HG03575 (cell line): ENCODE measurements around the gene IL31.
"Not testable (repeated sequence)": the region's sequence is repeated elsewhere in the genome, so short reads cannot be mapped to it uniquely, and the experiment has no call there.

Source experiments
- ATAC-seq: cut with Tn5 transposase; IDR thresholded peaks from one replicate; pipeline ENCODE4 v1.9.1; 2021; ENCODE audit not compliant: unreplicated experiment, insufficient number of reproducible peaks, low FRiP score; ENCODE audit errors: extremely low read depth

The IL31 gene

DNA sequence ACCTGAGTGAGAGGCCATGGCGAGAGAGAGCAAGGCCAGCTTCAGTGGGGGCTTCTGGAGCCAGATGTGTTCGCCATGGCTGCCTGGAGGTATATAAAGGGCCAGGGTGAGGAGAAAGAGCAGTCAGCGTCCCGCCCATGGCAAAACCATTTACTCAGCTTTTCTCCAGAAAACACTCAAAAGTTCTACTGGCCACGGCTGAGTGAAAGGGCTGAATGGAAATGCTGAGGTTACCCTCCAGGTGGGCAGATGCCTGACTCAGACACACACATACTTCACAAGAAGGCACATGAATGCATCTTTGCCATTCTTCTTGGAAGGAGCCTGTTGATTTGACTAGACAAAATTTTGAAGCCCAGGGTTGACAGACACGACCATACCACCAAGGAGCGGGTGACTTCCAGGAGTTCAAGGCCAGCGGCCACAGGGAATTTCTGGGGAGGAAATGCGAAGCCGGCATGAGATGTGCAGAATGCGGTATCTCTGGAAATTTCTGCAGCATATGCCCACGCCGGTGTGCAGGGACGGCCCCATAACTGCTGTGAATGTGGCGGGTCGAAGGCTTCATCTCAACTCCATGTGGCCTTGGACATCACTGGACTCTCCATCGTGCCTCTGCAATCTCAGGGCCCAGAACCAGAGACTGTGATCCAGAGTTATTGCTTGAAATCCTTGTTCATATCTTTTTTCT lies at the start of gene IL31:
Gene IL31, minus strand, starts transcription at position 67 of the 691 bp plus-strand sequence. Its CDS starts 49 bp downstream, at position 18.
- no peak for ATAC-seq

DNA sequence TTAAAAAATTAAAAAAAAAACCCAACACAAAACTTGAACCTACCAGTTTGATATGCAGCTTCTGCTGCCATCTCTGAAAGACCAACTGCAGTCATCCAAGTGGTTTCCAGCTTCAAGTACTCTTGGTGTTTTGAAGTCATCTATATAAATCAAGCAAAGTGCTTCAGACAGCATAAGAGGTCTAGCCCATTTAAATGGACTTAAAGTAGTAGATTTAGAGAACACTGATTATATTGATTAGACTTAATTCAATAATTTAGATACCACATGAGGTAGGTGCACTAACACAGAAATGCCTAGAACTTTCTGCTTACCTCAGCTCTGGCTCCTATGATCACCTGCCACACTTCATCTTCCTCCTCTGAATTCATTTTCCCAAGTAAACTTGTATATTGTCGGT lies 42.4 kb upstream of the IL31 start:
- ATAC-seq, result no peak

DNA sequence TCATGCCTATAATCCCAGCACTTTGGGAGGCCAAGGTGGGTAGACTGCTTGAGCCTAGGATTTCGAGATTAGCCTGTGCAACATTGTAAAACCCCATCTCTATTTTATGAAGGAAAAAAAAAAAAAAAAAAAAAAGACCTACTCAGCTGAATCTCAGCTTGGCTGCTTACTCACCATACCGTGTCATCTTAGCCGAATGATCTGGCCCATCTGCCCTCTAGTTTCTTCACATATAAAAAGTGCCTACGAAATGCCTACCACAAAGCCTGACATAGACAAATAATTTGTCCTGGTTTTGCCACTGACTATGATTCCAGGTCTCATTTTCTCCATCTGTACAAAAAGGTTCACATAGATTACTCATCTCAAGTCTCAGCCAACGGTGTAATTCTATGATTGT lies 41.8 kb upstream of the IL31 start:
- ATAC-seq, result no peak

DNA sequence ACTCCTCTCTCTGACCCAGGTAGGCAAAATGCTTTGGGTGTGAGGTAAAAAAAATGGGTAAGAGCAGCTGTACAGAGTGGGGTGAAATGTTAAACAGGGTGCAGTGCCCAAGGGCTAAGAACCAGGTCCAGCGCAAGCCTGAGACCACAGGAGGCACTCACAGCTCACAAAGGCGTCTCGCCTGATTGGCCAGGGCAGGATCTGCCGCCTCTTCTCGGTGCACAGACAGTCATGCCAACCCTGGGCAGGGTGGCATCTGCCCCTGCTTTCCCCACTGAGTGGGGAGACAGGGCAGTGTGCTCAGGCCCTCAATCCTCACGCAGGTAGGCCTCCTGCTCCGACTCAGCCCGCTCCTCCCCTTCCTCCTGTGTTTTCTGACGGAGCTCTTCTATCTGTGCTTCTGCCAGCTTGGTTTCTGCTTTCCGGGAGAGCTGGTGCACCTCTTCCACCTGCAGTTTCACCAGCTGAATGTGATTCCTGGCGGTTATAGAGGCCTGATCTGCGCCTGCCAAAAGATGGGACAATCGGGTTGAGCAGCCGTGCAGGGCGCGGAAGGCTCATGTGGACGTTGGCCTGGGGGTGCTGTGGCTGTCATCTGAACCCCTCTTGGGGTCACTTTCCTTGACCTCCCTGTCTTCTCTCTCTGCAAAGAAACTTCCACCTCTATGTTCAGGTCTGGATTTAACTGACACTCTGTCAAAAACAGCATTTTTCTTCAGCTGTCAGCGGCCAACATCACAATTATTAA lies 34.2 kb upstream of the IL31 start:
- ATAC-seq, result no peak

DNA sequence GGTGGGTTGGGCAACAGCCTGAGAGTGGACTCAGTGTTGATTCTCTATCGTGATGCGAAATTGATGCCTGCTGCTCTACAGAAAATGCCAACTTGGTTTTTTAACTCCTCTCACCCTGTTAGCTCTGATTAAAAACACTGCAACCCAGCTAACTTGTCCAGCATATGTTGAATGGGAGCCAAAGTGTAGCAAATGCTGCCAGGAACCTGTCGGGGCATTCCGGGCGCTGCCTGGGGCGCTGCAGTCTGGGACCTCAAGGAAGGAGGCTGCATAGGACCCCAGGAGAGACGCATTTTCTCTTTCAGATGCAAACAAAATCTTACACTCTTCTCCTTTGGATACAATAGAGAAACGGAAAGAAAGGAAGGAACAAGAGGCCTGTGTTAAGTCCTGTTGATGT lies 33.4 kb upstream of the IL31 start:
- no peak for ATAC-seq

DNA sequence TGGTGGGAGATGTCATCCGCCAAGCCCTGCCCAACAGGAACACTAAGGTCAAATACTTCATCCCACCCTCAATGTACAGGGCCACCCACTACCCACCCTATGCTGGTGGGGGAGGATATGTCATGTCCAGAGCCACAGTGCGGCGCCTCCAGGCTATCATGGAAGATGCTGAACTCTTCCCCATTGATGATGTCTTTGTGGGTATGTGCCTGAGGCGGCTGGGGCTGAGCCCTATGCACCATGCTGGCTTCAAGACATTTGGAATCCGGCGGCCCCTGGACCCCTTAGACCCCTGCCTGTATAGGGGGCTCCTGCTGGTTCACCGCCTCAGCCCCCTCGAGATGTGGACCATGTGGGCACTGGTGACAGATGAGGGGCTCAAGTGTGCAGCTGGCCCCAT lies 33.0 kb upstream of the IL31 start:
- ATAC-seq, result no peak

DNA sequence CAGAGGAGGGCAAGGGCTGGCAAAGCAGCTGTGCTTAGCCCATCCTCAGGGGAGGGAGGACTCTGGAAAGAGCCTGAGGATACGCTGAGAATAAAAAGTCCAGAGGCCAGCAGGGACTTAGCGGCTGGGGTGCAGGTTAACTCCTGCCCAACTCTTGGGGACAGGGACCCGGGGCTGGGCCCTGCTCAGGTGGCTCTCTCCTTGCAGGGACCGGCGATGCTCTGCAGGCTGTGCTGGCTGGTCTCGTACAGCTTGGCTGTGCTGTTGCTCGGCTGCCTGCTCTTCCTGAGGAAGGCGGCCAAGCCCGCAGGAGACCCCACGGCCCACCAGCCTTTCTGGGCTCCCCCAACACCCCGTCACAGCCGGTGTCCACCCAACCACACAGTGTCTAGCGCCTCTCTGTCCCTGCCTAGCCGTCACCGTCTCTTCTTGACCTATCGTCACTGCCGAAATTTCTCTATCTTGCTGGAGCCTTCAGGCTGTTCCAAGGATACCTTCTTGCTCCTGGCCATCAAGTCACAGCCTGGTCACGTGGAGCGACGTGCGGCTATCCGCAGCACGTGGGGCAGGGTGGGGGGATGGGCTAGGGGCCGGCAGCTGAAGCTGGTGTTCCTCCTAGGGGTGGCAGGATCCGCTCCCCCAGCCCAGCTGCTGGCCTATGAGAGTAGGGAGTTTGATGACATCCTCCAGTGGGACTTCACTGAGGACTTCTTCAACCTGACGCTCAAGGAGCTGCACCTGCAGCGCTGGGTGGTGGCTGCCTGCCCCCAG lies 32.3 kb upstream of the IL31 start:
- no peak for ATAC-seq

DNA sequence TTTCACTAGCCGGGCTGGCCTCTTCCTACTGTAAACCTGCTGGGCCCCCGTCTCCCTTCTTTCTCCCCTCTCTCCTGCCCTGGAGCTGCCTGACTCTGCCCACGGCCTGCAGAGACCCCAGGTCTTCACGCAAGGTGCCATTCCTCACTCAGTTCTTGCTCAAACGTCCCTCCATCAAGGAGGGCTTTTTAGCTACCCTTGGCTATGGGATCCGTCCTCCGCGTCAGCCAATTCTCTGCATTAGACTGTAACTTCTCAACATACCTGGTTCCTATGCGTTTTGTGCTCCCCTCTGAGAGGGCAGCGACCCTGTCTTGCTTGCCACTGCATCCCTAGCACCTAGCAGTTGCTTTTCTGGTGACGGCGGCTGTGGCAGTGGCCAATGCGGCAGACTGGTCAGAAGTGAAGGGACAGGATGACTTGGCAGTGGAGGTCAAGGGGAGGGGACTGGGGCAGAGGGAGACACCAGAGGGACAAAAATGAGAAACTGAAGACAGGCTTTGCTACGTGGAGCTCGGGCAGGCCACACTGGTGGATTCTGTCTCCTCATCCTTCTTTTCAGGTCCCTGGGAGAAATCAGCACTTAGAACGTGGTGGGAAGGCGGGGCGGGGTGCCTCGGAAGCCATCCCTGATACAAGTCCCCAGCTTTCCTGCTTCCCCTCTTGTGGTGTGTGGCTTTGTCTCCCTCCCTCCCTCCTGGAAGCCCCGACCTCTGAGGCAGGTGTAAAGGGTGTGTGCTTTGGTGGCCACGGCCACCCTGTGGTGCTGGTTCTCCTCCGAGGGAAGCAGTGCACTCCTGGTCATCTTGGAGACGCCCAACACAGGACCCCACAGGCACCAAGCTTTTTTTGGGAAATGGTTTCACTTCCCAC lies 31.3 kb upstream of the IL31 start:
- ATAC-seq, result no peak

DNA sequence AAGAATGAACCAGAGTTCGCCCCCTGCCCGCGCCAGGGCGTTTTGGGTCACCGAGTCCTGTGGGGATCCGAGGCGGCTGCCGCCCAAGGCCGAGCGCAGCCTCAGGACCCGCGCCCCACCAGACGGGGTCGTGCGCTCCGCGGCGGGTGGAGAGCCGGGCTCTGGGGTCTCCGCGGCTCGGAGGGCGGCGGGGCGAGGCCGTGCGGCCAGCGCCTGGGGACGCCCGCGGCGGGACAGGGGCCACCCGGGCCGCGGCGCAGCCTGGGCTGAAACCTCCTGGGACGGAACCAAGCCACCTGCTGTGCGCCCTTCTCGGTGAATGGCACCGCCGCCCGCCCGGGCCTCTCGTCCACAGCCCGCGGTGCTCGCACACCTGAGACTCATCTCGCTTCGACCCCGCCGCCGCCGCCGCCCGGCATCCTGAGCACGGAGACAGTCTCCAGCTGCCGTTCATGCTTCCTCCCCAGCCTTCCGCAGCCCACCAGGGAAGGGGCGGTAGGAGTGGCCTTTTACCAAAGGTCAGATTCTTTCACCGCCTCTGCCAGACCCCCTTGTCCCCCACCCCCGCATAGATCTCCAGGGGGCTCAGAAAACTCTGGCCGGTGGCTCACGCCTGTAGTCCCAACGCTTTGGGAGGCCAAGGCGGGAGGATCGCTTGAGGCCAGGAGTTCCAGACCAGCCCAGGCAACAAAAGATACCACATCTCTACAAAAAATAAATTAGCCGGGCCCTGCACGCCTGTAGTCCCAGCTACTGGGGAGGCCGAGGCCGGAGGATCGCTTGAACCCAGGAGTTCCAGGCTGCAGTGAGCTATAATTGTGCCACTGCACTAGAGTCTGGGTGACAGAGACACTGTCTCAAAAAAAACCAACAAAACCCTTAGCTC lies 30.4 kb upstream of the IL31 start:
- no peak for ATAC-seq

DNA sequence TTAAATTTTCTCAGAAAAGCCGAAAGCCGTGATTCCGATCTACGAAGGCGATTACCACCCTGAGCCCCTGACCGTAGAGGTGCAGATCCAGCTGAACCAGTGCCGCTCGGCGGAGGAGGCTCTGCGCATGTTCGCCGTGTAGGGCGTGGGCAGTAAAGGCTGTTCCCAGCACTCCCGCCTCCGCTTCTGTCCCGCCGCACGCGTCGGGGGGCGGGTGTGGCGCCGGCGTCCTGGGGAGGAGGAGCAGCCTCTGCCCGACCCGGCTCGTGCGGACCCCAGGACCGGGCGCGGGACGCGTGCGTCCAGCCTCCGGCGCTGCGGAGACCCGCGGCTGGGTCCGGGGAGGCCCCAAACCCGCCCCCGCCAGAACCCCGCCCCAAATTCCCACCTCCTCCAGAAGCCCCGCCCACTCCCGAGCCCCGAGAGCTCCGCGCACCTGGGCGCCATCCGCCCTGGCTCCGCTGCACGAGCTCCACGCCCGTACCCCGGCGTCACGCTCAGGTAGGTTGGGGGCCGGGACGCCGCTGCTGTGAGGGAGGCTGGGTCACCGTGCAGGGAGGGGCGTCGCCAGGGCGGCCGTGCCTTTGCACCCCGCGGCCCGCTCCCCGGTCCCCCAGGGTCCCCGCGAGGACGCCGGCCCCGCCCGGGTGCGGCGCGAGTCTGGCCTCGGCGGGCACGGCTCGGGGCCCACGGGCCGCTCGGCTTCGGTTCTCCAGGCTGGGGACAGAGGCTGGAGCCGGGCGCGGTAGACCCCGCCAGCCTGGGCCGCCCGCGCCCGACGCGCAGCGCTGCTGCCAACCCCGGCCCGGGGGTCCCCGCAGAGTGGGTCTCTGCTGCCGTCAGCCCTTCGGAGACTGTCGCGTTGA lies 29.5 kb upstream of the IL31 start, which contains the start of gene B3GNT4:
Gene B3GNT4, plus strand, starts transcription at position 409 of the 866 bp plus-strand sequence. CDS start 910 bp downstream, outside the sequence.
- ATAC-seq, result no peak

DNA sequence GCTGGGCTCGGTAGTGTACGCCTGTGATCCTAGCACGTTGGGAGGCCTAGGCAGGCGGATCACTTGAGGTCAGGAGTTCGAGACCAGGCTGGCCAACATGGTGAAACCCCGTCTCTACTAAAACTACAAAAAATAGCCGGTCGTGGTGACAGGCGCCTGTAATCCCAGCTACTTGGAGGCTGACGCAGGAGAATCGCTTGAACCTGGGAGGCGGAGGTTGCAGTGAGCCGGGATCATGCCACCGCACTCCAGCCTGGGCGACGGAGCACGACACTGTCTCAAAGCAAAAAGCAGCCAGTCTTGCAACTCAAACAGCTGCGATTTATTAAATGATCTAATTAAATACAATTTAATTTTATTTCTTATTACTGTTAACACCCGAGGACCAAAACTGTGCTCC lies 28.8 kb upstream of the IL31 start:
- ATAC-seq, result not testable (repeated sequence)

DNA sequence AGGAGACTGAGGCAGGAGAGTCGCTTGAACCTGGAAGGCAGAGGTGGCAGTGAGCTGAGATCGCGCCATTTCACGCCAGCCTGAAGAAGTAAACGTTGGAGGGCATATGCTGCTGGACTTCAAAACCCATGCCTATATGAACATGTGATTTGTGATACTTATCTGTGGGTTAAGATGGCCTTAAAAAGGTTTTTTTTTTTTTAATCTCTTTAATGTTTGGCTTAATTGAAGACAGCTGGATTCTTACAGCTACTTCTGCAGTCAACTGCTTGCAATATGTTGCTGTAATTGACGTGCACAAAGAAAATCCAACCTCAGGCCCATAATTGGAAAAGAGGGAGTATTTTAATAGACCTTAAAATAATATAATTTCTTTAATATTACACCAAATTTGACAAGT lies 28.0 kb upstream of the IL31 start:
- ATAC-seq, result no peak

DNA sequence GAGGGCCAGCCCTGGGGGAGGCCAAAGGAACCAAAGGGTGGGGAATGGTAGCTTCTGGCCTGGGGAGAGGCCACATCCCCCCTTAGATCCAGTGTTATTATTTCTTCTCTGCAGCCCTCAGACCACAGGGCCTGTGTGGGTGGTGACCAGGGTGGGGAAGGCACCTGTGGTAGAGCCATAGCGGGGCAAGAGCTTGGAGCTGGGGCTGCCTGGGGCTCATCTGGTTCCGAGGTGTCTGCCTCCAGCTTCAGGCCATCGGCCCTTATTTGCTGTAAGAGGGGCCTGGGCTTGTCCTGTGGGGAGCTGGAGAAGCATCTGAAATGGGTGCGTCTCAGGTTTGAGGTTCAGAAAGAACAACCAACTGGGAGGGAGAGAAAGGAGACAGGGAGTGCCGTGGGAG lies 27.4 kb upstream of the IL31 start:
- no peak for ATAC-seq

DNA sequence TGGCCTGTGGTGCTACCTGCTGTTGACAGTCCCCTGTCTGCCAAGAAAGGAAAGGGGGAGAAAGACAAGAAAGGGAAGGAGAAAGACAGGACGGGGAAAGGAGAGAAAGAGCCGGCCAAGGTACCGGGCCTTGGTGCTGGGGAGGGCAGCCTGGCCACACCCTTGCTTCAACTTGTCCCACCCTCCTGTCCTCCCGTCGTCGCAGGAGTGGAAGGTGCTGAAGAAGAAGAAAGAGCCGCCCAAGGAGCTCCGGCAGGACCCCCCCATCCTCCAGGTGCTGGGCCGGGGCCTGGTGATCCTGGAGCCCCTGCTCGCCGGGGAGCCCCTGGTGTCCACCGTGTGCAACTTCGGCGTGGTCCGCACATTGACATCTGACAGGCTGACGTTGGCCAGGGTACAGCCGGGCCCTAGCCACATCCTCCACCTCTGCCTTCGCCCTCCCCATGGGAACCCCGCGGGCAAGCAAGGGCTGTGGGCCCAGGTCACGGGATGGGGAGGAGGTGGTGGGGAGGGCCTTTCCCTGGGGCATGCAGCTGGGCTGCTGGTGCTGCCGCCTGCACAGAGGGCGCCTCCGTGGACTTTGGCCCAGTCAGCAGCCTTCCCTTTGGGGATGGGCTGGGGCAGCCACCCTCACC lies 26.6 kb upstream of the IL31 start:
- ATAC-seq, result no peak

DNA sequence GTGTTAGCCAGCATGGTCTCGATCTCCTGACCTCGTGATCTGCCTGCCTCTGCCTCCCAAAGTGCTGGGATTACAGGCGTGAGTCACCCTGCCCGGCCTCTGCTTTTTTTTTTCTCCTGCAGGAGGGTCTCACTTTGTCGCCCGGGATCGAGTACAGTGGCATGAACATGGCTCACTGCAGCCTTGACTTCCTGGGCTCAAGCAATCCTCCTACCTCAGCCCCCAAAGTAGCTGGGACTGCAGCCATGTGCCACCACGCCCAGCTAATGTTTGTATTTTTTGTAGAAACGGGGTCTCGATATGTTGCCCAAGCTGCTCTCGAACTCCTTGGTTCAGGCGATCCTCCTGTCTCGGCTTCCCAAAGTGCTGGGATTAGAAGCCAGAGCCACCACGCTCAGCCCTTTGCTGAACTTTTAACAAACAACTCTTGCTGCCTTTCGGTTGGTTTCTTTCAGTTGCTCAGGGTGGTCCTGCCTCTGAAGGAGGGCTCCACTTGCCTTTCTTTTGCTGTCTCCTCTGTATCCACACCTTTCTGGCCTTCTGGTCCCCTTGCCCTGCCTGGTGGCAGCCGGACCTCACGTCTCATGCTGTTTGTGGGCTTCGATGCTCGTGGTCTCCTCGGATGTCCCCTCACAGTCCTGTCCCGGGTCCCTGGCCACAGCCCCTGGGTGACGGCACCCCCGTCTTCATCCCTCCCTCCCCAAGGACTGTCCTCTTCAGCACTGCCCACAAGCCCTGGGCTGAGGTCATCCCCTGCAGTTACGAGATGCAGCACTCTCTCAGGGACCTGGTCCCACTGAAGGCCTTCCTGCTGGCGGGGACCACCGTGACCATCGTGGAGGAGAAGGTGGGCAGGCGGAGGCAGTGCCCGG lies 25.7 kb upstream of the IL31 start:
- no peak for ATAC-seq

DNA sequence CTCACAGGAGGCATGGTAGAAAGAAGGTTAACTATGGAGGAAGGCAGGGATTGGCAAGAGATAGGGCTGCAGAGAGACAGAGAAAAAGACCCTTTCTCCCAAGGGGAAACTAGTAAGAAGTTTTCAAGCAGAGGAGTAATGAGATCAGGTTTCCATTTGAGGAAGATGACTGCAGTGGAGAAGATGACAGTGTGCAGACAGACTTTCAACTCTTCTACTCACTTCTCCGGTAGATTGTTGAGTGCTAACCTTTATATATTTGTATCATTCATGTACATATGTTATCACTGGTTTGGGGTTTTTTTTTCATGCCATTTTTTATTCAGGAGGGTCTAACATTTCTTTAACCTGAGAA lies 23.6 kb upstream of the IL31 start:
- no peak for ATAC-seq
